ENCODE results near the gene TIMM29. TPM values are rescaled to one million over a fixed set of nuclear protein-coding genes. Genes with fewer than 3 reads are reported as not detected.
A peak's percentile ranks its signal among the peaks of the same experiment; 100 is the strongest.

TIMM29 gene
- total and polyA plus RNA-seq, 9 of the 15 experiments (the other 6 are each of a cell fraction or from before 2014, with no cell fraction given) = 2.4 to 29.4 (median 16.3) TPM

GRCh38 chr19:10966809-10967208 lies 38.2 kb downstream of the TIMM29 start (continued):
- TF ChIP-seq PBX2 (CRISPR knock-in tag; IDR thresholded peaks at IDR 0.05; ENCODE audit: low read depth) (no peak), PBX2 (tag; conservative IDR thresholded peaks at IDR 0.05; ENCODE audit: low read depth) (no peak), SMAD3 (CRISPR knock-in tag; conservative IDR thresholded peaks at IDR 0.05) (no peak), ZZZ3 (IDR thresholded peaks at IDR 0.05) (no peak), ILK (tag; IDR thresholded peaks at IDR 0.05; ENCODE audit: borderline replicate concordance, low read depth) (no peak), SP1 (CRISPR knock-in tag; IDR thresholded peaks at IDR 0.05) (no peak)

- peak overlapping the region in 1 of 2 experiments; percentile 81; a peak in 2 of 4 replicates for H3K9ac ChIP-seq (ENCODE audit: insufficient read depth in 1 of 2, low read depth in 2 of 2, low read length in 2 of 2)
- WGBS (ENCODE audit: insufficient coverage, low coverage, missing lambda C conversion rate) = 68% methylated on average over 10 of the region's 10 CpGs
- no peak for TF ChIP-seq ETS2 (tag; IDR thresholded peaks at IDR 0.05; ENCODE audit: borderline replicate concordance, poor library complexity, severe bottlenecking)
- TF ChIP-seq ESRRA (IDR thresholded peaks at IDR 0.05; ENCODE audit: borderline replicate concordance, low read depth) = 0 out of 2 replicates have a peak, but pooled peaks have one; percentile 26
- no peak for TF ChIP-seq HNRNPLL (IDR thresholded peaks at IDR 0.05; ENCODE audit: low read depth, low read length, poor library complexity, severe bottlenecking)
- no peak for TF ChIP-seq HNRNPH1 (optimal IDR thresholded peaks at IDR 0.05; ENCODE audit: low read depth, low read length)
- no peak for TF ChIP-seq GABPB1 (CRISPR knock-in tag; IDR thresholded peaks at IDR 0.05)
- TF ChIP-seq ZBTB5 (IDR thresholded peaks at IDR 0.05) = no peak
- intact Hi-C loops (cut with micrococcal nuclease) (no loop called here), in situ Hi-C loops (cut with MboI) (no loop called here)
- no TSS peak for BruUV-seq (replicated peaks)
- no peaks in the 10 kb centered on the region for H3K27me3 ChIP-seq (ENCODE audit: control insufficient read depth in 2 of 2, insufficient read depth in 2 of 2, low read length in 2 of 2)
- H4K20me1 ChIP-seq (replicated peaks; ENCODE audit: control insufficient read depth, insufficient read depth, low read length) = peaks cover 27% of the 10 kb centered on the region
- no peak for DNase-seq (ENCODE audit: extremely low read depth in 1 of 4, low spot score in 3 of 4)
- no peaks in the 10 kb centered on the region; the same call in 1 of the 2 replicates for H3K9me3 ChIP-seq (replicated peaks; ENCODE audit: control insufficient read depth, insufficient read depth, low read depth, low read length)
- ChIA-PET POLR2A (interaction anchor here (1.5 kb wide), 1 partner anchor 14 kb away, joined by 3 read pairs; no protein-coding TSS in a partner anchor), CTCF (ENCODE audit: low intra/inter-chr PET ratio) (no interaction called here)
- peaks cover 20 to 21% of the 10 kb centered on the region in 2 experiments for H3K4me1 ChIP-seq (replicated peaks in 1 of 2; ENCODE audit: control insufficient read depth in 2 of 2, insufficient read depth in 2 of 2, low read length in 2 of 2)
- H3K4me2 ChIP-seq (ENCODE audit: insufficient read depth, low read length) = no peak overlapping the region
- H3K27ac ChIP-seq (ENCODE audit: extremely low read depth, low read depth, low read length) = peak overlapping the region; percentile 28; the same call in 1 of the 3 replicates
- FAIRE-seq = no peak
- H3K36me3 ChIP-seq (ENCODE audit: control insufficient read depth, insufficient read depth, low read length) = peaks cover 31% of the 10 kb centered on the region; the same call in 2 of the 3 replicates
- H3K9me1 ChIP-seq (ENCODE audit: control insufficient read depth, insufficient read depth, low read length) = peaks cover 8% of the 10 kb centered on the region
- H3K79me2 ChIP-seq (ENCODE audit: control insufficient read depth, insufficient read depth, low read length) = peaks cover 91% of the 10 kb centered on the region
- ATAC-seq = no peak
- no peak overlapping the region for H2AFZ ChIP-seq (ENCODE audit: low read depth, low read length)
- H3K4me3 ChIP-seq = no peak overlapping the region
Measured at GRCh38 chr19:10968527-10969135, 40.0 kb downstream of the TIMM29 start.

Measured in K562 (cell line).